Heart left ventricle (tissue), 16 donors: ENCODE results near the gene CPNE5. TPM values are rescaled to one million over a fixed set of nuclear protein-coding genes. Genes with fewer than 3 reads are reported as not detected.

ENCODE experiments used
- ATAC-seq, 4 donors: fragments of 200-7000 bp; cut with Tn5 transposase; one replicate each; pipeline ENCODE4 v1.9.1; 2020 to 2022; ENCODE audit warnings: moderate library complexity in 4 of 4, mild to moderate bottlenecking in 3 of 4, moderate number of reproducible peaks in 1 of 4
- DNase-seq, 5 donors: peaks; one replicate each; pipeline ENCODE4 v3.0.0-alpha.2; 2020
- H3K27ac ChIP-seq, 12 donors: fragments of 200-600 bp; sonication (generic) in 4 of 12; one replicate each; pipeline versions ENCODE4 v1.5.0 to v1.8.0; 2016 to 2022; ENCODE audit warnings: mild to moderate bottlenecking in 2 of 12
- H3K27me3 ChIP-seq, 9 donors: fragments of 200-600 bp; sonication (generic) in 2 of 9; one replicate each; pipeline versions ENCODE4 v1.5.1 to v1.8.0; 2016 to 2022; ENCODE audit warnings: mild to moderate bottlenecking in 3 of 9
- H3K36me3 ChIP-seq, 9 donors: fragments of 200-600 bp; sonication (generic) in 2 of 9; one replicate each; pipeline versions ENCODE4 v1.5.0 to v1.8.0; 2018 to 2022; ENCODE audit warnings: mild to moderate bottlenecking in 2 of 9
- H3K4me1 ChIP-seq, 12 donors: fragments of 200-600 bp; sonication (generic) in 4 of 12; one replicate each; pipeline versions ENCODE4 v1.5.0 to v1.8.0; 2016 to 2022; ENCODE audit warnings: mild to moderate bottlenecking in 3 of 12
- H3K4me3 ChIP-seq, 12 donors: fragments of 200-600 bp; sonication (generic) in 4 of 12; one replicate each; pipeline versions ENCODE4 v1.5.0 to v1.8.0; 2017 to 2022; ENCODE audit warnings: mild to moderate bottlenecking in 9 of 12, moderate library complexity in 4 of 12
- H3K9me3 ChIP-seq, 12 donors: fragments of 200-600 bp; sonication (generic) in 4 of 12; one replicate each; pipeline versions ENCODE4 v1.5.0 to v1.8.0; 2016 to 2022; ENCODE audit warnings: mild to moderate bottlenecking in 1 of 12
- CTCF ChIP-seq, 12 donors: fragments of 200-600 bp; sonication (generic) in 4 of 12; IDR thresholded peaks; one replicate each; pipeline versions ENCODE4 v1.5.0 to v1.8.0; 2018 to 2022; ENCODE audit warnings: antibody characterized with exemption in 12 of 12, mild to moderate bottlenecking in 5 of 12
- POLR2A ChIP-seq, 2 donors: fragments of 450-650 bp; IDR thresholded peaks; one replicate each; pipeline ENCODE4 v1.6.1; 2017; ENCODE audit warnings: antibody characterized with exemption in 2 of 2, mild to moderate bottlenecking in 2 of 2, moderate library complexity in 2 of 2
- WGBS, 4 donors: extraction: QIAGEN DNeasy Blood & Tissue Kit in 2 of 4; methylation state at CpG; one replicate each; pipeline versions ENCODE4 v1.1.5 to v1.1.7; 2013 to 2018; 5-methylcytosine and 5-hydroxymethylcytosine counted together
- intact Hi-C, 10 donors: fragments of 100-400 bp; cut with DNase I; formaldehyde crosslinking; loops; one replicate each; pipeline versions ENCODE4 v1.11.1 to v1.14.2; 2022
- polyA plus RNA-seq, 2 donors: library from polyadenylated mRNA; stranded (reverse); fragments of 200-250 nt; gene quantifications; one replicate each; pipeline ENCODE4 v1.2.3, GENCODE V29; 2013
- total RNA-seq, 9 donors: library from RNA; depleted of rRNA in 2 of 9; stranded (reverse); fragments of >200 nt in 2 of 9; fragmentation: NEBNext Ultra II Directional in 3 of 9; extraction: Animal tissue kit (Norgen Biotek cat#: 25700) in 3 of 9; gene quantifications; one replicate each; pipeline versions ENCODE4 v1.1.0 to v1.2.4, GENCODE V29; 2016 to 2023
- donor health status: ischemic (EF 13 %, LVEDD 7.1; RV severe dilation, severe dysfunction).
- donor health status: healthy with polysubstance abuse.
- donor health status: DM: no; HTN: yes; CAD: no.
- donor health status: DM: no; HTN: no; CAD: no.
- donor health status: ischemic (EF 25% LVEDD 6.9; RV normal size, moderate dysfunction).
- donor health status: ischemic (EF 25% LVEDD 5.7; RV mildly dilated, moderate dysfunction).
- donor health status: healthy.
- donor health status: DM: yes; HTN: yes; CAD: no.
- donor health status: ischemic (EF 35%, LVEDD 5.7; RV mildly dilated, moderate dysfunction).
- donor health status: nonischemic (EF 11% LVEDD 7.7; RV severe dilation, severe dysfunction).
- donor health status: DM: yes; HTN: yes; CAD: no.
- donor health status: PGD.
- donor health status: ischemic (EF 29% LVEDD 5.4; RV normal size, mild dysfunction).
- donor health status: nonischemic (EF 23%, LVEDD 6.1; RV moderate dilation, normal function).

The CPNE5 gene
- total and polyA plus RNA-seq, 11 donors: 4.0 to 111 (median 13.4) TPM

- DNase-seq (peak in 1 of 5 donors; percentile 10), ATAC-seq (no peak)
- no peaks in the 10 kb centered on the region for H3K36me3 ChIP-seq
- H3K27ac ChIP-seq: no peak overlapping the region
- no peak for TF ChIP-seq CTCF (IDR thresholded peaks at IDR 0.05)
- no peak for TF ChIP-seq POLR2A (IDR thresholded peaks at IDR 0.05)
- peaks cover 0 to 59% (median 17%) of the 10 kb centered on the region in 12 donors for H3K4me1 ChIP-seq
- WGBS, 4 donors: 90 to 94% (median 91%) methylated on average over 7 of the region's 7 CpGs
- peaks cover 0 to 3% (median 0%) of the 10 kb centered on the region in 9 donors for H3K27me3 ChIP-seq
- no peaks in the 10 kb centered on the region for H3K9me3 ChIP-seq
- no peak overlapping the region for H3K4me3 ChIP-seq
- intact Hi-C loops: no loop called here
These were observed 6.0 kb downstream of the CPNE5 start for GRCh38 chr6:36833182-36833789.

- Histone ChIP-seq H3K4me3 (no peak overlapping the region), H3K27me3 (no peaks in the 10 kb centered on the region), H3K36me3 (no peaks in the 10 kb centered on the region), H3K9me3 (no peaks in the 10 kb centered on the region), H3K4me1 (peaks cover 0 to 68% (median 24%) of the 10 kb centered on the region in 12 donors), H3K27ac (no peak overlapping the region)
- 83 to 94% (median 86%) methylated on average over 5 of the region's 5 CpGs for WGBS, 4 donors
- intact Hi-C loops: no loop called here
- TF ChIP-seq POLR2A (IDR thresholded peaks at IDR 0.05) (no peak), CTCF (IDR thresholded peaks at IDR 0.05) (no peak)
- ATAC-seq (no peak), DNase-seq (no peak)
These were observed 6.9 kb downstream of the CPNE5 start for GRCh38 chr6:36832313-36832712.

GRCh38 chr6:36830577-36830976 lies 8.7 kb downstream of the CPNE5 start:
- DNase-seq (peak in 1 of 5 donors; percentile 7), ATAC-seq (no peak)
- WGBS, 4 donors: 56 to 61% (median 59%) methylated on average over 2 of the region's 2 CpGs
- Histone ChIP-seq H3K27me3 (no peaks in the 10 kb centered on the region), H3K4me3 (no peak overlapping the region), H3K36me3 (no peaks in the 10 kb centered on the region), H3K27ac (peak overlapping the region in 10 of 12 donors; percentile 27 to 79 (median 63)), H3K9me3 (no peaks in the 10 kb centered on the region), H3K4me1 (peaks cover 0 to 77% (median 35%) of the 10 kb centered on the region in 12 donors)
- TF ChIP-seq CTCF (IDR thresholded peaks at IDR 0.05): no peak
- no peak for TF ChIP-seq POLR2A (IDR thresholded peaks at IDR 0.05)
- intact Hi-C loops: no loop called here

GRCh38 chr6:36829919-36830544 lies 9.2 kb downstream of the CPNE5 start:
- Histone ChIP-seq H3K27me3 (no peaks in the 10 kb centered on the region), H3K9me3 (no peaks in the 10 kb centered on the region), H3K4me3 (peak overlapping the region in 1 of 12 donors; percentile 6), H3K36me3 (no peaks in the 10 kb centered on the region), H3K4me1 (peaks cover 0 to 78% (median 39%) of the 10 kb centered on the region in 12 donors), H3K27ac (peak overlapping the region in 10 of 12 donors; percentile 27 to 79 (median 63))
- TF ChIP-seq POLR2A (IDR thresholded peaks at IDR 0.05): no peak
- intact Hi-C loops: loop anchor here in 1 of 10 donors (10.0 kb wide), 1 partner anchor 205 kb away; no protein-coding TSS in a partner anchor
- DNase-seq: peak; percentile 71 to 87 (median 84)
- WGBS, 4 donors: 26 to 32% (median 29%) methylated on average over 11 of the region's 11 CpGs
- peak; percentile 12 to 69 (median 44) for ATAC-seq
